Esophagus squamous epithelium (tissue), 4 donors: ENCODE data around the gene PLCB2.

Experiments
- CTCF ChIP-seq, 6 experiments: fragments of 450-650 bp in 4 of 6; fragments of 200-600 bp in 2 of 6; sonication (generic) in 2 of 6; IDR thresholded peaks; one replicate each; pipeline ENCODE4 v1.5.1; 2016 to 2019; ENCODE audit warnings: antibody characterized with exemption in 6 of 6, mild to moderate bottlenecking in 4 of 6, moderate library complexity in 4 of 6
- POLR2A ChIP-seq, 4 donors: fragments of 450-650 bp; IDR thresholded peaks; one replicate each; pipeline ENCODE4 v1.6.1; 2017; ENCODE audit warnings: antibody characterized with exemption in 4 of 4, mild to moderate bottlenecking in 4 of 4, moderate library complexity in 3 of 4

- TF ChIP-seq POLR2A (IDR thresholded peaks at IDR 0.05) (peak in 1 of 4 donors; percentile 17), CTCF (IDR thresholded peaks at IDR 0.05) (no peak)
Measured at GRCh38 chr15:40239404-40239692, 68.4 kb downstream of the PLCB2 start.
